Heart right ventricle (tissue), 16 donors: ENCODE results near the gene TRIM17. TPM values are rescaled to one million over a fixed set of nuclear protein-coding genes. Genes with fewer than 3 reads are reported as not detected.

Experiments used
- ATAC-seq, 8 donors: fragments of 200-7000 bp; cut with Tn5 transposase; one replicate each; pipeline ENCODE4 v1.9.1; 2020; ENCODE audit warnings: mild to moderate bottlenecking in 8 of 8, moderate library complexity in 8 of 8, moderate number of reproducible peaks in 1 of 8
- DNase-seq, 2 donors: peaks; one replicate each; pipeline ENCODE4 v3.0.0-alpha.2; 2020
- H3K27ac ChIP-seq, 10 donors: fragments of 200-600 bp; sonication (generic) in 2 of 10; one replicate each; pipeline versions ENCODE4 v1.5.0 to v1.8.0; 2020 to 2022; ENCODE audit warnings: mild to moderate bottlenecking in 3 of 10
- H3K27me3 ChIP-seq, 7 donors: fragments of 200-600 bp; one replicate each; pipeline ENCODE4 v1.8.0; 2021 to 2022; ENCODE audit warnings: mild to moderate bottlenecking in 2 of 7
- H3K36me3 ChIP-seq, 9 donors: fragments of 200-600 bp; sonication (generic) in 1 of 9; one replicate each; pipeline versions ENCODE4 v1.5.0 to v1.8.0; 2020 to 2022; ENCODE audit warnings: mild to moderate bottlenecking in 2 of 9
- H3K4me1 ChIP-seq, 9 donors: fragments of 200-600 bp; sonication (generic) in 1 of 9; one replicate each; pipeline versions ENCODE4 v1.5.0 to v1.8.0; 2020 to 2022; ENCODE audit warnings: mild to moderate bottlenecking in 4 of 9
- H3K4me3 ChIP-seq, 10 donors: fragments of 200-600 bp; sonication (generic) in 2 of 10; one replicate each; pipeline versions ENCODE4 v1.5.0 to v1.8.0; 2020 to 2022; ENCODE audit warnings: mild to moderate bottlenecking in 7 of 10, moderate library complexity in 2 of 10
- H3K9me3 ChIP-seq, 11 donors: fragments of 200-600 bp in 10 of 11; sonication (generic) in 2 of 11; one replicate each; pipeline versions ENCODE4 v1.5.0 to v1.8.0; 2013 to 2022; ENCODE audit warnings: mild to moderate bottlenecking in 2 of 11, control low read depth in 1 of 11, moderate library complexity in 1 of 11
- WGBS, 2 donors: extraction: QIAGEN DNeasy Blood & Tissue Kit; methylation state at CpG; one replicate each; pipeline ENCODE4 v1.1.7; 2013; ENCODE audit warnings: inconsistent platforms in 1 of 2; 5-methylcytosine and 5-hydroxymethylcytosine counted together
- intact Hi-C, 10 donors: fragments of 100-400 bp; cut with DNase I; formaldehyde crosslinking; loops; one replicate each; pipeline versions ENCODE4 v1.11.1 to v1.14.2; 2022
- polyA plus RNA-seq, 2 donors: library from polyadenylated mRNA; stranded (reverse); fragments of 200-250 nt; gene quantifications; one replicate each; pipeline ENCODE4 v1.2.3, GENCODE V29; 2013
- total RNA-seq, 10 donors: library from RNA; stranded (reverse); fragmentation: NEBNext Ultra II Directional in 3 of 10; extraction: Animal tissue kit (Norgen Biotek cat#: 25700) in 3 of 10; gene quantifications; one replicate each; pipeline versions ENCODE4 v1.2.1 to v1.2.4, GENCODE V29; 2021 to 2023
- TF ChIP-seq, protein P1 (sequence below), 9 donors: fragments of 200-600 bp; sonication (generic) in 2 of 9; IDR thresholded peaks; one replicate each; pipeline versions ENCODE4 v1.5.0 to v1.8.0; 2021 to 2022; ENCODE audit warnings: antibody characterized with exemption in 9 of 9, mild to moderate bottlenecking in 5 of 9, moderate library complexity in 1 of 9
- donor health status: Arrhythmogenic right ventricular cardiomyopathy.
- donor health status: ischemic (EF 13 %, LVEDD 7.1; RV severe dilation, severe dysfunction).
- donor health status: healthy with polysubstance abuse.
- donor health status: DM: no; HTN: yes; CAD: no.
- donor health status: DM: no; HTN: no; CAD: no.
- donor health status: ischemic (EF 25% LVEDD 6.9; RV normal size, moderate dysfunction).
- donor health status: ischemic (EF 25% LVEDD 5.7; RV mildly dilated, moderate dysfunction).
- donor health status: healthy.
- donor health status: DM: yes; HTN: yes; CAD: no.
- donor health status: Ischemic cardiomyopathy.
- donor health status: ischemic (EF 35%, LVEDD 5.7; RV mildly dilated, moderate dysfunction).
- donor health status: nonischemic (EF 11% LVEDD 7.7; RV severe dilation, severe dysfunction).
- donor health status: DM: yes; HTN: yes; CAD: no.
- donor health status: PGD.
- donor health status: ischemic (EF 29% LVEDD 5.4; RV normal size, mild dysfunction).
- donor health status: nonischemic (EF 23%, LVEDD 6.1; RV moderate dilation, normal function).

TRIM17 gene
- total and polyA plus RNA-seq, 12 donors = 0.14 to 0.44 (median 0.34) TPM; not detected in 3

DNA sequence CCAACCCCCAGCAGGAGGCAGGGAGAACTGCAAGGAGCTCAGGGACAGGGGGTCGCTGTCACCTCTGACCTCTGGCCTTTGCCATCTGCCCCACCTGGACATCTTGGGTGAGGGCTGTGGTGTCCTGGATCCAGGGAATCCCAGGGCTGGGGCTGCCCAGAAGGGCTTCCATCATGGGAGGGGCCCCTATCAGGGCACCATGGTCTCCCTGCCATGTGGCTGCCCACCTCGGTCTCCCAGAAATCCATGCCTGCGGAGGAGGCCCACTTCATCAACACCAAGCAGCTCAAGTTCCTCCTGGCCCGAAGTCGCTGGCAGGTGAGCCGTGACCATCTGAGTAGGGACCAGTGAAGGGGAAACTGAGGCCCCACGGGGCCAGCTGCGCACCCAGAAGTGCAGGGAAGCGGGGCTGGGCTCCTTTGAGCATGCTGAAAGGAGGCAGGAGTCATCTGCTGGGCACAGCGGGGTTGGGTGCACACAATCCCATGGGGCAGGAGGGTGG is 46.2 kb downstream of the TRIM17 start:
- intact Hi-C loops = no loop called here
- peaks cover 0 to 3% (median 0%) of the 10 kb centered on the region in 9 donors for H3K36me3 ChIP-seq
- DNase-seq = peak in 1 of 2 donors; percentile 20
- peak overlapping the region in 7 of 10 donors; percentile 17 to 40 (median 33) for H3K4me3 ChIP-seq
- TF ChIP-seq, protein P1, sequence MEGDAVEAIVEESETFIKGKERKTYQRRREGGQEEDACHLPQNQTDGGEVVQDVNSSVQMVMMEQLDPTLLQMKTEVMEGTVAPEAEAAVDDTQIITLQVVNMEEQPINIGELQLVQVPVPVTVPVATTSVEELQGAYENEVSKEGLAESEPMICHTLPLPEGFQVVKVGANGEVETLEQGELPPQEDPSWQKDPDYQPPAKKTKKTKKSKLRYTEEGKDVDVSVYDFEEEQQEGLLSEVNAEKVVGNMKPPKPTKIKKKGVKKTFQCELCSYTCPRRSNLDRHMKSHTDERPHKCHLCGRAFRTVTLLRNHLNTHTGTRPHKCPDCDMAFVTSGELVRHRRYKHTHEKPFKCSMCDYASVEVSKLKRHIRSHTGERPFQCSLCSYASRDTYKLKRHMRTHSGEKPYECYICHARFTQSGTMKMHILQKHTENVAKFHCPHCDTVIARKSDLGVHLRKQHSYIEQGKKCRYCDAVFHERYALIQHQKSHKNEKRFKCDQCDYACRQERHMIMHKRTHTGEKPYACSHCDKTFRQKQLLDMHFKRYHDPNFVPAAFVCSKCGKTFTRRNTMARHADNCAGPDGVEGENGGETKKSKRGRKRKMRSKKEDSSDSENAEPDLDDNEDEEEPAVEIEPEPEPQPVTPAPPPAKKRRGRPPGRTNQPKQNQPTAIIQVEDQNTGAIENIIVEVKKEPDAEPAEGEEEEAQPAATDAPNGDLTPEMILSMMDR (IDR thresholded peaks at IDR 0.05) = peak in 1 of 9 donors; percentile 10
- H3K9me3 ChIP-seq = no peaks in the 10 kb centered on the region
- peak overlapping the region; percentile 65 to 94 (median 90) for H3K27ac ChIP-seq
- no peaks in the 10 kb centered on the region for H3K27me3 ChIP-seq
- peaks cover 15 to 96% (median 63%) of the 10 kb centered on the region in 9 donors for H3K4me1 ChIP-seq
- no peak for ATAC-seq
- WGBS, 2 donors = 75 to 79% methylated on average over 10 of the region's 10 CpGs

- H3K36me3 ChIP-seq = no peaks in the 10 kb centered on the region
- H3K9me3 ChIP-seq = no peaks in the 10 kb centered on the region
- intact Hi-C loops = no loop called here
- ATAC-seq (peak in 7 of 8 donors; percentile 3 to 25 (median 15)), DNase-seq (peak in 1 of 2 donors; percentile 58)
- peak overlapping the region in 6 of 10 donors; percentile 25 to 40 (median 34) for H3K4me3 ChIP-seq
- TF ChIP-seq, protein P1 (IDR thresholded peaks at IDR 0.05) = no peak
- 64 to 74% methylated on average over 18 of the region's 18 CpGs for WGBS, 2 donors
- H3K27ac ChIP-seq = peak overlapping the region; percentile 65 to 94 (median 90)
- H3K27me3 ChIP-seq = no peaks in the 10 kb centered on the region
- H3K4me1 ChIP-seq = peaks cover 10 to 96% (median 57%) of the 10 kb centered on the region in 9 donors
Observed at GRCh38 chr1:228369608-228370438, 46.8 kb downstream of the TRIM17 start.

DNA sequence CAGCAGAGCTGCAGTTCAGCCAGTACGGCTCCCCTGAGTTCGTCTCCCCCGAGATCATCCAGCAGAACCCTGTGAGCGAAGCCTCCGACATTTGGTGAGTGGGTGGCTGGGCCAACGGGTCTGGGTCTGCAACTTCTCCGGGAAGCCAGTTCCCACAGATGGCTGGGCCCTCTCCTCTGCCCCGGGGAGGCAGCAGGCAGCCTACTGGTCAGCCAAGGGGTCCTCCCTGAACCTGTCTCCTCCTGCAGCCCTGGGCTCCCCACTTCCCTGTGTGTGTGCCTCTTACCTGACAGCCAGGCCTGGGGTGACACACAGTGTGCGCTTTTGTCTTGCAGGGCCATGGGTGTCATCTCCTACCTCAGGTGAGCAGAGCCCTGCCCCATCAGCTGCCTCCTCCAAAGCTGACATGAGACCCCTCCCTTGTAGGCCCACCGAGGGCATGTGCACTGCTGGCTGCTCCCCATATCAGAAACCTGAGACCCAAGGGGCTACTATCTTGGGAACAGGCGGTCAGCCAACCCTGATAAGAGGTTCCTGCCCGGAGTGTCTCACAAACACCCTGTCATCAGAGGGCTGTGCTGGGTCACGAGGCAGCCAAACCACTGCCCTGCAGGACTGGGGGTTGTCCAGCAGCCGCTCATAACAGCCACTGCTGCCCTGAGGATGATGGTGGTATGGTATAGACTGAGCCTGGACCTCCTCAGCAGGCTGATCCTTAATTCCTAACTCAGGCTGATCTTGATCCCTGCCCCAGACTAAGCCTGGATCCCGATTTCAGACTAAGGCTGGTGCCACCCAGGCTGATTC is 47.7 kb downstream of the TRIM17 start:
- Histone ChIP-seq H3K27ac (peak overlapping the region; percentile 65 to 94 (median 90)), H3K4me3 (peak overlapping the region in 8 of 10 donors; percentile 2 to 53 (median 34)), H3K27me3 (no peaks in the 10 kb centered on the region), H3K36me3 (no peaks in the 10 kb centered on the region), H3K4me1 (peaks cover 7 to 96% (median 49%) of the 10 kb centered on the region in 9 donors), H3K9me3 (no peaks in the 10 kb centered on the region)
- peak; percentile 76 to 87 for DNase-seq
- ATAC-seq = peak; percentile 49 to 80 (median 68)
- intact Hi-C loops = no loop called here
- TF ChIP-seq, protein P1 (IDR thresholded peaks at IDR 0.05) = no peak
- WGBS, 2 donors = 39 to 41% methylated on average over 15 of the region's 15 CpGs
